SK-N-SH treated with all-trans-retinoic acid at 6 μM for 48 hours (cell line): ENCODE measurements around the gene SCART1.

Experiments
- ARNTL ChIP-seq: fragments of 450-650 bp; formaldehyde crosslinking; IDR thresholded peaks from 2 replicates; pipeline ENCODE4 v1.5.0; 2020; ENCODE audit warnings: low read depth, mild to moderate bottlenecking, moderate library complexity, borderline replicate concordance
- BACH2 ChIP-seq: fragments of 250-450 bp; sonication (Bioruptor Pico); IDR thresholded peaks from 2 replicates; pipeline ENCODE4 v1.9.0; 2021; ENCODE audit warnings: mild to moderate bottlenecking, borderline replicate concordance
- ISL1 ChIP-seq: fragments of 250-450 bp; sonication (Bioruptor Pico); IDR thresholded peaks from 2 replicates; pipeline ENCODE4 v2.1.2; 2022; ENCODE audit warnings: mild to moderate bottlenecking, moderate library complexity
- RARB ChIP-seq: fragments of 250-450 bp; sonication (Bioruptor Pico); IDR thresholded peaks from 2 replicates; pipeline ENCODE4 v1.8.0; 2021; ENCODE audit warnings: mild to moderate bottlenecking, moderate library complexity
- SNAI2 ChIP-seq: fragments of 250-450 bp; sonication (Bioruptor Pico); IDR thresholded peaks from 2 replicates; pipeline ENCODE4 v1.5.0; 2020; ENCODE audit warnings: mild to moderate bottlenecking, moderate library complexity
- ZFP3 ChIP-seq: fragments of 250-450 bp; sonication (Bioruptor Pico); IDR thresholded peaks from 2 replicates; pipeline ENCODE4 v1.5.0; 2020; ENCODE audit warnings: mild to moderate bottlenecking, moderate library complexity
- ZNF565 ChIP-seq: fragments of 450-650 bp; formaldehyde crosslinking; conservative IDR thresholded peaks from 2 replicates; pipeline ENCODE4 v1.5.0; 2020; ENCODE audit warnings: low read depth, mild to moderate bottlenecking, moderate library complexity
- TF ChIP-seq, protein P1 (sequence below): fragments of 250-450 bp; sonication (Bioruptor Pico); IDR thresholded peaks from 2 replicates; pipeline ENCODE4 v1.8.0; 2021; ENCODE audit warnings: low read depth, mild to moderate bottlenecking, moderate library complexity, borderline replicate concordance
- TF ChIP-seq, protein P2 (sequence below): fragments of 250-450 bp; sonication (Bioruptor Pico); IDR thresholded peaks from 2 replicates; pipeline ENCODE4 v1.5.1; 2020; ENCODE audit warnings: low read depth, mild to moderate bottlenecking, moderate library complexity
- TF ChIP-seq, protein P3 (sequence below): fragments of 250-450 bp; sonication (Bioruptor Pico); IDR thresholded peaks from 2 replicates; pipeline ENCODE4 v1.5.0; 2020; ENCODE audit warnings: mild to moderate bottlenecking, moderate library complexity
- TF ChIP-seq, protein P4 (sequence below): fragments of 250-450 bp; sonication (Bioruptor Pico); IDR thresholded peaks from 2 replicates; pipeline ENCODE4 v1.8.0; 2020; ENCODE audit warnings: mild to moderate bottlenecking, moderate library complexity, borderline replicate concordance

DNA sequence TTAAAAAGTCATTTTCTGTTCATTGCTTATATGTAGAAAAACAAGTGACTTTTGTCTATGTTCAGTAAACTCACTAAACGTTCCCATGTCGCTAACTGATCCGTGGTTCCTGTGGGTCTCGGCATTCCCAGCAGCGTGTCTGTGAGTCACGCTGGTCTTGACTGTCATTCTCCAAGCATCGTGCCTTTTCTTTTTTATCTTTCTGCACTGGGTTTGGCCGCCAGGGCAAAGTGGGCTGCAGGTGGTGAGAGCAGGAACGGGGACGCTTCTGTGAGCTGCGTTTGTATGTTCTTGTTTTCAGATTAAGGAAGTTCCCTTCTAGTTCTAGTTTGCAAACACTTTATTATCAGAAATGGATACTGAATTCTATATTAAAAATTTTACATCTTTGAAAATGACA is 6.8 kb upstream of the SCART1 start:
- TF ChIP-seq ZFP3 (CRISPR knock-in tag) = no peak
- TF ChIP-seq, protein P1, sequence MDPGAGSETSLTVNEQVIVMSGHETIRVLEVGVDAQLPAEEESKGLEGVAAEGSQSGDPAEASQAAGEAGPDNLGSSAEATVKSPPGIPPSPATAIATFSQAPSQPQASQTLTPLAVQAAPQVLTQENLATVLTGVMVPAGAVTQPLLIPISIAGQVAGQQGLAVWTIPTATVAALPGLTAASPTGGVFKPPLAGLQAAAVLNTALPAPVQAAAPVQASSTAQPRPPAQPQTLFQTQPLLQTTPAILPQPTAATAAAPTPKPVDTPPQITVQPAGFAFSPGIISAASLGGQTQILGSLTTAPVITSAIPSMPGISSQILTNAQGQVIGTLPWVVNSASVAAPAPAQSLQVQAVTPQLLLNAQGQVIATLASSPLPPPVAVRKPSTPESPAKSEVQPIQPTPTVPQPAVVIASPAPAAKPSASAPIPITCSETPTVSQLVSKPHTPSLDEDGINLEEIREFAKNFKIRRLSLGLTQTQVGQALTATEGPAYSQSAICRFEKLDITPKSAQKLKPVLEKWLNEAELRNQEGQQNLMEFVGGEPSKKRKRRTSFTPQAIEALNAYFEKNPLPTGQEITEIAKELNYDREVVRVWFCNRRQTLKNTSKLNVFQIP = no peak
- TF ChIP-seq, protein P2, sequence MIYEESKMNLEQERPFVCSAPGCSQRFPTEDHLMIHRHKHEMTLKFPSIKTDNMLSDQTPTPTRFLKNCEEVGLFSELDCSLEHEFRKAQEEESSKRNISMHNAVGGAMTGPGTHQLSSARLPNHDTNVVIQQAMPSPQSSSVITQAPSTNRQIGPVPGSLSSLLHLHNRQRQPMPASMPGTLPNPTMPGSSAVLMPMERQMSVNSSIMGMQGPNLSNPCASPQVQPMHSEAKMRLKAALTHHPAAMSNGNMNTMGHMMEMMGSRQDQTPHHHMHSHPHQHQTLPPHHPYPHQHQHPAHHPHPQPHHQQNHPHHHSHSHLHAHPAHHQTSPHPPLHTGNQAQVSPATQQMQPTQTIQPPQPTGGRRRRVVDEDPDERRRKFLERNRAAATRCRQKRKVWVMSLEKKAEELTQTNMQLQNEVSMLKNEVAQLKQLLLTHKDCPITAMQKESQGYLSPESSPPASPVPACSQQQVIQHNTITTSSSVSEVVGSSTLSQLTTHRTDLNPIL (CRISPR knock-in tag) = no peak
- TF ChIP-seq ZNF565 (CRISPR knock-in tag) = no peak
- no peak for TF ChIP-seq ISL1
- no peak for TF ChIP-seq RARB (CRISPR knock-in tag)
- TF ChIP-seq, protein P3, sequence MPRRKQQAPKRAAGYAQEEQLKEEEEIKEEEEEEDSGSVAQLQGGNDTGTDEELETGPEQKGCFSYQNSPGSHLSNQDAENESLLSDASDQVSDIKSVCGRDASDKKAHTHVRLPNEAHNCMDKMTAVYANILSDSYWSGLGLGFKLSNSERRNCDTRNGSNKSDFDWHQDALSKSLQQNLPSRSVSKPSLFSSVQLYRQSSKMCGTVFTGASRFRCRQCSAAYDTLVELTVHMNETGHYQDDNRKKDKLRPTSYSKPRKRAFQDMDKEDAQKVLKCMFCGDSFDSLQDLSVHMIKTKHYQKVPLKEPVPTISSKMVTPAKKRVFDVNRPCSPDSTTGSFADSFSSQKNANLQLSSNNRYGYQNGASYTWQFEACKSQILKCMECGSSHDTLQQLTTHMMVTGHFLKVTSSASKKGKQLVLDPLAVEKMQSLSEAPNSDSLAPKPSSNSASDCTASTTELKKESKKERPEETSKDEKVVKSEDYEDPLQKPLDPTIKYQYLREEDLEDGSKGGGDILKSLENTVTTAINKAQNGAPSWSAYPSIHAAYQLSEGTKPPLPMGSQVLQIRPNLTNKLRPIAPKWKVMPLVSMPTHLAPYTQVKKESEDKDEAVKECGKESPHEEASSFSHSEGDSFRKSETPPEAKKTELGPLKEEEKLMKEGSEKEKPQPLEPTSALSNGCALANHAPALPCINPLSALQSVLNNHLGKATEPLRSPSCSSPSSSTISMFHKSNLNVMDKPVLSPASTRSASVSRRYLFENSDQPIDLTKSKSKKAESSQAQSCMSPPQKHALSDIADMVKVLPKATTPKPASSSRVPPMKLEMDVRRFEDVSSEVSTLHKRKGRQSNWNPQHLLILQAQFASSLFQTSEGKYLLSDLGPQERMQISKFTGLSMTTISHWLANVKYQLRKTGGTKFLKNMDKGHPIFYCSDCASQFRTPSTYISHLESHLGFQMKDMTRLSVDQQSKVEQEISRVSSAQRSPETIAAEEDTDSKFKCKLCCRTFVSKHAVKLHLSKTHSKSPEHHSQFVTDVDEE (CRISPR knock-in tag) = no peak
- TF ChIP-seq, protein P4, sequence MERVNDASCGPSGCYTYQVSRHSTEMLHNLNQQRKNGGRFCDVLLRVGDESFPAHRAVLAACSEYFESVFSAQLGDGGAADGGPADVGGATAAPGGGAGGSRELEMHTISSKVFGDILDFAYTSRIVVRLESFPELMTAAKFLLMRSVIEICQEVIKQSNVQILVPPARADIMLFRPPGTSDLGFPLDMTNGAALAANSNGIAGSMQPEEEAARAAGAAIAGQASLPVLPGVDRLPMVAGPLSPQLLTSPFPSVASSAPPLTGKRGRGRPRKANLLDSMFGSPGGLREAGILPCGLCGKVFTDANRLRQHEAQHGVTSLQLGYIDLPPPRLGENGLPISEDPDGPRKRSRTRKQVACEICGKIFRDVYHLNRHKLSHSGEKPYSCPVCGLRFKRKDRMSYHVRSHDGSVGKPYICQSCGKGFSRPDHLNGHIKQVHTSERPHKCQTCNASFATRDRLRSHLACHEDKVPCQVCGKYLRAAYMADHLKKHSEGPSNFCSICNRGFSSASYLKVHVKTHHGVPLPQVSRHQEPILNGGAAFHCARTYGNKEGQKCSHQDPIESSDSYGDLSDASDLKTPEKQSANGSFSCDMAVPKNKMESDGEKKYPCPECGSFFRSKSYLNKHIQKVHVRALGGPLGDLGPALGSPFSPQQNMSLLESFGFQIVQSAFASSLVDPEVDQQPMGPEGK (CRISPR knock-in tag) = no peak
- no peak for TF ChIP-seq ARNTL (CRISPR knock-in tag)
- TF ChIP-seq BACH2 (CRISPR knock-in tag) = no peak
- no peak for TF ChIP-seq SNAI2
